ENCODE measurements around the gene REC114.

The REC114 gene

DNA sequence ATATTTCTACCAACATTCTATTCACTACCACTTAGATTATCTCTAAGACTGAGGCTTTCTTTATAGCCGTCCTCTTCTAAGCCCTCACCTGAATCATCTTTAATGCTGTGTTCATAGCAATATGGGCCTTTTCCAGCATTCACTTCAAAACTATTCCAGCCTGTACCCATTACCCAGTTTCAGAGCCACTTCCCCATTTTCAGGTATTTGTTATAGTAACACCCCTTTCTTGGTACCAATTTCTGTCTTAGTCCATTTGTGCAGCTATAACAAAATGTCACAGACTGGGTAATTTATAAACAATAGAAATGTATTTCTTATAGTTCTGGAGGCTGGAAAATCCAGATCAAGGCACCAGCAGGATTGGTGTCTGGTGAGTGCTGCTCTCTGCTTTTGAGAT, 45.7 kb downstream of the REC114 start:
- no peaks in the 10 kb centered on the region for H3K9me3 ChIP-seq (ENCODE audit: control extremely low read depth in 1 of 5, control insufficient read depth in 4 of 5, insufficient read depth in 2 of 5, low read depth in 1 of 5, low read length in 4 of 5)
- POLR2A ChIA-PET, result no interaction called here
- H3K27ac ChIP-seq (ENCODE audit: insufficient read depth in 1 of 2, low read depth in 1 of 2, low read length in 2 of 2, poor library complexity in 1 of 2, severe bottlenecking in 2 of 2), result no peak overlapping the region
- no peak overlapping the region for H3K4me3 ChIP-seq (ENCODE audit: control insufficient read depth in 1 of 7, extremely low read depth in 1 of 7, insufficient read depth in 4 of 7, low read depth in 2 of 7, low read length in 6 of 7)
- H3K36me3 ChIP-seq (ENCODE audit: control insufficient read depth in 4 of 4, insufficient read depth in 4 of 4, low read length in 3 of 4), result no peaks in the 10 kb centered on the region
- DNase-seq, result no peak
- 92% methylated on average over 1 of the region's 1 CpG for WGBS (ENCODE audit: insufficient coverage)
- H3K27me3 ChIP-seq (replicated peaks in 2 of 5; ENCODE audit: control insufficient read depth in 4 of 5, insufficient read depth in 5 of 5, low read length in 4 of 5), result peaks cover 0 to 6% (median 2%) of the 10 kb centered on the region in 5 experiments
- no peaks in the 10 kb centered on the region for H3K4me1 ChIP-seq (ENCODE audit: control extremely low read depth in 1 of 4, control insufficient read depth in 4 of 4, insufficient read depth in 4 of 4, low read length in 3 of 4)
- CTCF ChIA-PET, result no interaction called here

DNA sequence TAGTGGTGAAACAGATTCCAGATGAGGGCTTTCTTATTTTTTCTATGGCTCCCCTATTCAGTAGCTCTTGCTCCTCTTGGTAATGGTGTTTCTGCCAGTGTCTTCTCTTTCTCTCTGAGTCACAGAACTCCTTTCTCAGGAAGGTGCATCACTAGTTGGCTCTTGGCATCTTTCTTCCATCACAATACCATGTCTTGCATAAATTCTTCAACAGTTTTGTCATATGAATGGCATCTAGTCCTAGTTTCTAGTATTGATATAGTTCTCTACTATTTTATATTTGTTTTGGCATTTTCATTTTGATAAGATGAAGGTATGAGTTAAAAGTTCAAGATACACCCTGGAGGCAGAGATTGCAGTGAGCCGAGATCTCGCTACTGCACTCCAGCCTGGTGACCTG, 51.0 kb downstream of the REC114 start:
- POLR2A ChIA-PET, result no interaction called here
- no peaks in the 10 kb centered on the region for H3K9me3 ChIP-seq (ENCODE audit: control extremely low read depth in 1 of 5, control insufficient read depth in 4 of 5, insufficient read depth in 2 of 5, low read depth in 1 of 5, low read length in 4 of 5)
- H3K4me3 ChIP-seq (ENCODE audit: control insufficient read depth in 1 of 7, extremely low read depth in 1 of 7, insufficient read depth in 4 of 7, low read depth in 2 of 7, low read length in 6 of 7), result no peak overlapping the region
- H3K27ac ChIP-seq (ENCODE audit: insufficient read depth in 1 of 2, low read depth in 1 of 2, low read length in 2 of 2, poor library complexity in 1 of 2, severe bottlenecking in 2 of 2), result no peak overlapping the region
- H3K4me1 ChIP-seq (ENCODE audit: control extremely low read depth in 1 of 4, control insufficient read depth in 4 of 4, insufficient read depth in 4 of 4, low read length in 3 of 4), result no peaks in the 10 kb centered on the region
- WGBS (ENCODE audit: insufficient coverage), result no CpG with 5 or more reads among the region's 2 CpGs
- no peaks in the 10 kb centered on the region for H3K36me3 ChIP-seq (ENCODE audit: control insufficient read depth in 4 of 4, insufficient read depth in 4 of 4, low read length in 3 of 4)
- CTCF ChIA-PET, result no interaction called here
- no peak for DNase-seq
- peaks cover 0 to 12% (median 4%) of the 10 kb centered on the region in 5 experiments for H3K27me3 ChIP-seq (replicated peaks in 2 of 5; ENCODE audit: control insufficient read depth in 4 of 5, insufficient read depth in 5 of 5, low read length in 4 of 5)

DNA sequence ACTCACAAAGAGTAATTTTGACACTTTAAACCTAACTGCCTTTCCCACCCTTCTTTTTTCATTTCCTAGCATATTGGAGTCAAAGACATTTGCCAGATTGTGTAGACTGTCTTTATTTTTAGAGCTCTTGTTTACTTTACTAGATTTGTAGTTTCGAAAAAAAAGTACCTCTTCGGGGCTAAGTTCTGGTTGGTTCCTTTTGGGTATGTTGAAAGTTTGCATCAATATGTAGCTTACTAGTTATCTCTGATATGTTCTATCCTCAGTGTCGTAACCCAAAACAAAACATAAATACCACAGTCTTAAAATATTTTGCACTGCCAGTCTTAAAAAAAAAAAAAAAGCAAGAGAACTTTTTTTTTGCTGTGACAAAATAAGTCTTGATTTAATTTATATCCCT, 52.2 kb downstream of the REC114 start:
- H3K36me3 ChIP-seq (ENCODE audit: control insufficient read depth in 4 of 4, insufficient read depth in 4 of 4, low read length in 3 of 4), result no peaks in the 10 kb centered on the region
- ChIA-PET POLR2A (no interaction called here), CTCF (no interaction called here)
- no CpG with 5 or more reads among the region's 3 CpGs for WGBS (ENCODE audit: insufficient coverage)
- H3K27me3 ChIP-seq (replicated peaks in 2 of 5; ENCODE audit: control insufficient read depth in 4 of 5, insufficient read depth in 5 of 5, low read length in 4 of 5), result peaks cover 3 to 12% (median 8%) of the 10 kb centered on the region in 5 experiments
- H3K27ac ChIP-seq (ENCODE audit: insufficient read depth in 1 of 2, low read depth in 1 of 2, low read length in 2 of 2, poor library complexity in 1 of 2, severe bottlenecking in 2 of 2), result no peak overlapping the region
- H3K9me3 ChIP-seq (ENCODE audit: control extremely low read depth in 1 of 5, control insufficient read depth in 4 of 5, insufficient read depth in 2 of 5, low read depth in 1 of 5, low read length in 4 of 5), result no peaks in the 10 kb centered on the region
- H3K4me3 ChIP-seq (ENCODE audit: control insufficient read depth in 1 of 7, extremely low read depth in 1 of 7, insufficient read depth in 4 of 7, low read depth in 2 of 7, low read length in 6 of 7), result no peak overlapping the region
- no peak for DNase-seq
- no peaks in the 10 kb centered on the region for H3K4me1 ChIP-seq (ENCODE audit: control extremely low read depth in 1 of 4, control insufficient read depth in 4 of 4, insufficient read depth in 4 of 4, low read length in 3 of 4)

DNA sequence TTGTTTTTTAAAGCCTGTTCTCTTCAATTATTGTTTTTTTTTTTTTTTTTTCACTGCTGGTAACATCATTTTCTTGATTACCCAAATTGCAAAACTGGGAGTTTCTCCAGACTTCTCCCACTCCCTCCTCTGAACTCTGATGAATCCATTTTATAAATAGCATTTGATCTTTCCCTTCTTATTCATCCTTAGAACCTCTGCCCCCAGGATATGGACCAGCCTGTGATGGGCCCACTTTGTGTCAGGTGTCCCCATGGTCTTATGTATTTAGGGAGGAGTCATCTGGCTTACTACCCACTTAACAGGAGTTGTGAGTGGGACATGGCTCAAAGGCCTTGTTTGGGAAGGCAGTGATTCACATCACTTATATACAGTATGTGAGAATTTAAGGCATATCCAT, 57.7 kb downstream of the REC114 start:
- CTCF ChIA-PET, result no interaction called here
- Histone ChIP-seq H3K9me3 (ENCODE audit: control extremely low read depth in 1 of 5, control insufficient read depth in 4 of 5, insufficient read depth in 2 of 5, low read depth in 1 of 5, low read length in 4 of 5) (no peaks in the 10 kb centered on the region), H3K4me1 (ENCODE audit: control extremely low read depth in 1 of 4, control insufficient read depth in 4 of 4, insufficient read depth in 4 of 4, low read length in 3 of 4) (no peaks in the 10 kb centered on the region), H3K27ac (ENCODE audit: insufficient read depth in 1 of 2, low read depth in 1 of 2, low read length in 2 of 2, poor library complexity in 1 of 2, severe bottlenecking in 2 of 2) (no peak overlapping the region), H3K36me3 (ENCODE audit: control insufficient read depth in 4 of 4, insufficient read depth in 4 of 4, low read length in 3 of 4) (no peaks in the 10 kb centered on the region), H3K4me3 (ENCODE audit: control insufficient read depth in 1 of 7, extremely low read depth in 1 of 7, insufficient read depth in 4 of 7, low read depth in 2 of 7, low read length in 6 of 7) (no peak overlapping the region), H3K27me3 (replicated peaks in 2 of 5; ENCODE audit: control insufficient read depth in 4 of 5, insufficient read depth in 5 of 5, low read length in 4 of 5) (peaks cover 0 to 10% (median 6%) of the 10 kb centered on the region in 5 experiments)
- no peak for DNase-seq
- POLR2A ChIA-PET, result no interaction called here

DNA sequence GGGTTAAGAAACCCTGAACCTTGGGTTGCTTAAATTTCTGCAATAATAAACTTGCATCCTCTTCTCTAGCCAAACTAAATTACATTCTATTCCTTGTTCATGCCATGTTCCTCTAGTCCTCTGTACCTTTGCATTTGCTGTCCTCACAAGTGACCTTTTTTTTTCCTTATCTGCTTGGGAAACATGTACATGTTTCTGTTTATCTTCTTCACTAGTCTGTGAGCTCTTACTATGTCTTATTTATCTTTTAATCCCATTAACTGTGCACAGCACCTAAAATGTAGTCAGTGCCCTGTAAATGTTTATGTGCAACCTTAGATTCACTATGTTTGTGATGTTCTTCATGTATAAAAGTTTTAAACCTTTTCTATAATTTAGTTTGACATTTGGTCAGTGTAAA, 61.9 kb downstream of the REC114 start:
- no peaks in the 10 kb centered on the region for H3K36me3 ChIP-seq (ENCODE audit: control insufficient read depth in 4 of 4, insufficient read depth in 4 of 4, low read length in 3 of 4)
- peaks cover 0 to 6% (median 2%) of the 10 kb centered on the region in 5 experiments for H3K27me3 ChIP-seq (replicated peaks in 2 of 5; ENCODE audit: control insufficient read depth in 4 of 5, insufficient read depth in 5 of 5, low read length in 4 of 5)
- no peak for DNase-seq
- ChIA-PET CTCF (no interaction called here), POLR2A (no interaction called here)
- no peak overlapping the region for H3K4me3 ChIP-seq (ENCODE audit: control insufficient read depth in 1 of 7, extremely low read depth in 1 of 7, insufficient read depth in 4 of 7, low read depth in 2 of 7, low read length in 6 of 7)
- no peak overlapping the region for H3K27ac ChIP-seq (ENCODE audit: insufficient read depth in 1 of 2, low read depth in 1 of 2, low read length in 2 of 2, poor library complexity in 1 of 2, severe bottlenecking in 2 of 2)
- no peaks in the 10 kb centered on the region for H3K9me3 ChIP-seq (ENCODE audit: control extremely low read depth in 1 of 5, control insufficient read depth in 4 of 5, insufficient read depth in 2 of 5, low read depth in 1 of 5, low read length in 4 of 5)
- H3K4me1 ChIP-seq (ENCODE audit: control extremely low read depth in 1 of 4, control insufficient read depth in 4 of 4, insufficient read depth in 4 of 4, low read length in 3 of 4), result no peaks in the 10 kb centered on the region

DNA sequence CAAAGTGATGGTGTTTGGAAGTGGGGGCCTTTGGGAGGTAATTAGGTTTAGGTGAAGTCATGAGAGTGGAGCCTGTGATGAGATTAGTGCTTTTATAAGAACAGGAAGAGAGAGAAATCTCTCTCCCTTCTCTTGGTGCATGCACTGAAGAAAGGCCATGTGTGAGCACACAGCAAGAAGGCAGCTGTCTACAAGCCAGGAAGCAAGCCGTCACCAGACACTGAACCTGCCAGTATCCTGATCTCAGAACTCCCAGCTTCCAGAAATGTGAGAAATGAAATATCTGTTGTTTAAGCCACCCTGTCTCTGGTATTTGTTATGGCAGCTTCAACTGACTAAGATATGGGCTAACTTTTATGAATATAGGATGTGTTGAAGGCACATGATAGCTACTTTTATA, 72.6 kb downstream of the REC114 start:
- WGBS (ENCODE audit: insufficient coverage), result 100% methylated on average over 1 of the region's 1 CpG
- Histone ChIP-seq H3K9me3 (ENCODE audit: control extremely low read depth in 1 of 5, control insufficient read depth in 4 of 5, insufficient read depth in 2 of 5, low read depth in 1 of 5, low read length in 4 of 5) (peaks cover 0 to 3% (median 0%) of the 10 kb centered on the region in 5 experiments), H3K36me3 (ENCODE audit: control insufficient read depth in 4 of 4, insufficient read depth in 4 of 4, low read length in 3 of 4) (no peaks in the 10 kb centered on the region), H3K4me1 (ENCODE audit: control extremely low read depth in 1 of 4, control insufficient read depth in 4 of 4, insufficient read depth in 4 of 4, low read length in 3 of 4) (peaks cover 0 to 2% (median 0%) of the 10 kb centered on the region in 4 experiments), H3K27ac (ENCODE audit: insufficient read depth in 1 of 2, low read depth in 1 of 2, low read length in 2 of 2, poor library complexity in 1 of 2, severe bottlenecking in 2 of 2) (no peak overlapping the region), H3K27me3 (replicated peaks in 2 of 5; ENCODE audit: control insufficient read depth in 4 of 5, insufficient read depth in 5 of 5, low read length in 4 of 5) (no peaks in the 10 kb centered on the region), H3K4me3 (ENCODE audit: control insufficient read depth in 1 of 7, extremely low read depth in 1 of 7, insufficient read depth in 4 of 7, low read depth in 2 of 7, low read length in 6 of 7) (no peak overlapping the region)
- ChIA-PET POLR2A (no interaction called here), CTCF (no interaction called here)
- DNase-seq, result no peak

DNA sequence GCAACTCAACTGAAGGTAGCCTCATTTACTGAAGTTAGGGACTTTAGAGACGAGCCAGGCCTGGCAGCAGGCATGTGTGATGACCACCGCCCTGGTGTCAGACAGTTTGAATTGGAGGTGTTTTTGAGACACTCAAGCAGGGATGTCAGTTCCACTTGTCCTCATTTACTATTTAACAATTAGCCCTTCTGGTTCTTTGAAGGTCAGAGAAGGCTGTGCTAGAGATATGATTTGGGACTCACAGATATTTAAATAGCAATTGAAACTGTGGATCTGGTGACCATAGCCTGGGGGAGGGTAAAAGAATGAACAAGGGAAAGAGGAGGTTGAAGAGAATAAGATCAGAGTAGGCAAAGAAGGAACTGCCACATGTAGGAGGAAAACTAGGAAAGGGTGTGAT, 74.6 kb downstream of the REC114 start:
- WGBS (ENCODE audit: insufficient coverage), result 100% methylated on average over 1 of the region's 2 CpGs
- no peaks in the 10 kb centered on the region for H3K27me3 ChIP-seq (replicated peaks in 2 of 5; ENCODE audit: control insufficient read depth in 4 of 5, insufficient read depth in 5 of 5, low read length in 4 of 5)
- CTCF ChIA-PET, result no interaction called here

More for the DNA sequence above, 74.6 kb downstream of the REC114 start:
- POLR2A ChIA-PET, result no interaction called here
- H3K4me1 ChIP-seq (ENCODE audit: control extremely low read depth in 1 of 4, control insufficient read depth in 4 of 4, insufficient read depth in 4 of 4, low read length in 3 of 4), result peaks cover 0 to 2% (median 0%) of the 10 kb centered on the region in 4 experiments
- H3K9me3 ChIP-seq (ENCODE audit: control extremely low read depth in 1 of 5, control insufficient read depth in 4 of 5, insufficient read depth in 2 of 5, low read depth in 1 of 5, low read length in 4 of 5), result peaks cover 0 to 3% (median 0%) of the 10 kb centered on the region in 5 experiments
- H3K4me3 ChIP-seq (ENCODE audit: control insufficient read depth in 1 of 7, extremely low read depth in 1 of 7, insufficient read depth in 4 of 7, low read depth in 2 of 7, low read length in 6 of 7), result no peak overlapping the region
- no peak for DNase-seq
- no peaks in the 10 kb centered on the region for H3K36me3 ChIP-seq (ENCODE audit: control insufficient read depth in 4 of 4, insufficient read depth in 4 of 4, low read length in 3 of 4)
- no peak overlapping the region for H3K27ac ChIP-seq (ENCODE audit: insufficient read depth in 1 of 2, low read depth in 1 of 2, low read length in 2 of 2, poor library complexity in 1 of 2, severe bottlenecking in 2 of 2)
